ENCODE results near the gene CALML3. TPM values are rescaled to one million over a fixed set of nuclear protein-coding genes. Genes with fewer than 3 reads are reported as not detected.

The CALML3 gene
- total and polyA plus RNA-seq, 2 donors (not counting 1 experiment from before 2014, with no cell fraction given): not detected

DNA sequence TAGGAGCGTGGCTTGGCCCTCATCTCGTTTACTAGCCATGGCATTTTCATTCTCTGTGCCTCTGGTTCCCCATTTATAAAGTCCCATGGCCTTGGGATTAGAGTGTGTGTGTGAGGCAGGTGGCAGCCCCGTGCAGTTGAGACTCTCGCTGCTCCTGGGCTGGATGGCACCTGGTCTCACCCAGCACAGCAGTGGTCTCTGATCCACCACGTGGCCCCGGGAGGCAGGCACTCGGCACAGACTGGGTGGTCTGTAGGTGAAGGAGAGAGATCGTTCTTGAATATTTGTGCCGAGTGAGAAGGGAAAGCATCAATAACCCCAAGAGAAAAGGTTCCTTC is 50.4 kb downstream of the CALML3 start:
- no peaks in the 10 kb centered on the region for H3K79me2 ChIP-seq (ENCODE audit: control insufficient read depth, insufficient read depth, low read length)
- H3K27ac ChIP-seq (ENCODE audit: low read length in 2 of 2): no peak overlapping the region
- CTCF ChIA-PET: no interaction called here
- no peak overlapping the region for H2AFZ ChIP-seq (ENCODE audit: insufficient read depth, low read depth, low read length, poor library complexity, severe bottlenecking)
- WGBS (ENCODE audit: insufficient coverage): 60% methylated on average over 3 of the region's 9 CpGs
- intact Hi-C loops (cut with micrococcal nuclease): no loop called here
- H3K9ac ChIP-seq (ENCODE audit: low read length): no peak overlapping the region
- no peaks in the 10 kb centered on the region for H3K4me1 ChIP-seq (ENCODE audit: control insufficient read depth in 2 of 2, insufficient read depth in 2 of 2, low read length in 2 of 2)
- no peaks in the 10 kb centered on the region for H4K20me1 ChIP-seq (ENCODE audit: control insufficient read depth, insufficient read depth, low read length, poor library complexity, severe bottlenecking)
- Mint-ChIP-seq H3K27me3 (peaks cover 8% of the 10 kb centered on the region), H3K4me3 (no peak overlapping the region), H3K27ac (no peak overlapping the region), H3K4me1 (peaks cover 4% of the 10 kb centered on the region), H3K9me3 (ENCODE audit: insufficient read depth) (no peaks in the 10 kb centered on the region)
- DNase-seq (no peak), ATAC-seq (ENCODE audit: low read depth) (no peak)
- H3K4me2 ChIP-seq (replicated peaks; ENCODE audit: low read depth, low read length, poor library complexity, severe bottlenecking): no peak overlapping the region
- no peak overlapping the region for H3K4me3 ChIP-seq (ENCODE audit: control extremely low read depth in 1 of 5, extremely low read depth in 1 of 5, insufficient read depth in 1 of 5, low read depth in 2 of 5, low read length in 4 of 5)
- POLR2A ChIA-PET: no interaction called here
- H3K36me3 ChIP-seq (replicated peaks in 1 of 2; ENCODE audit: control extremely low read depth in 1 of 2, control insufficient read depth in 1 of 2, extremely low read depth in 1 of 2, insufficient read depth in 2 of 2, low read length in 1 of 2): no peaks in the 10 kb centered on the region
- TF ChIP-seq EZH2 (IDR thresholded peaks at IDR 0.05; ENCODE audit: borderline replicate concordance, insufficient read depth, low read depth, low read length, poor library complexity, severe bottlenecking): no peak
- TF ChIP-seq, protein P1, sequence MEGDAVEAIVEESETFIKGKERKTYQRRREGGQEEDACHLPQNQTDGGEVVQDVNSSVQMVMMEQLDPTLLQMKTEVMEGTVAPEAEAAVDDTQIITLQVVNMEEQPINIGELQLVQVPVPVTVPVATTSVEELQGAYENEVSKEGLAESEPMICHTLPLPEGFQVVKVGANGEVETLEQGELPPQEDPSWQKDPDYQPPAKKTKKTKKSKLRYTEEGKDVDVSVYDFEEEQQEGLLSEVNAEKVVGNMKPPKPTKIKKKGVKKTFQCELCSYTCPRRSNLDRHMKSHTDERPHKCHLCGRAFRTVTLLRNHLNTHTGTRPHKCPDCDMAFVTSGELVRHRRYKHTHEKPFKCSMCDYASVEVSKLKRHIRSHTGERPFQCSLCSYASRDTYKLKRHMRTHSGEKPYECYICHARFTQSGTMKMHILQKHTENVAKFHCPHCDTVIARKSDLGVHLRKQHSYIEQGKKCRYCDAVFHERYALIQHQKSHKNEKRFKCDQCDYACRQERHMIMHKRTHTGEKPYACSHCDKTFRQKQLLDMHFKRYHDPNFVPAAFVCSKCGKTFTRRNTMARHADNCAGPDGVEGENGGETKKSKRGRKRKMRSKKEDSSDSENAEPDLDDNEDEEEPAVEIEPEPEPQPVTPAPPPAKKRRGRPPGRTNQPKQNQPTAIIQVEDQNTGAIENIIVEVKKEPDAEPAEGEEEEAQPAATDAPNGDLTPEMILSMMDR (IDR thresholded peaks at IDR 0.05): no peak
- no peaks in the 10 kb centered on the region for H3K9me3 ChIP-seq (ENCODE audit: control extremely low read depth in 1 of 3, control insufficient read depth in 2 of 3, insufficient read depth in 1 of 3, low read length in 2 of 3)
- H3K27me3 ChIP-seq (replicated peaks in 1 of 4; ENCODE audit: control extremely low read depth in 1 of 4, control insufficient read depth in 3 of 4, insufficient read depth in 4 of 4, low read length in 3 of 4): peaks cover 0 to 3% (median 0%) of the 10 kb centered on the region in 4 experiments

DNA sequence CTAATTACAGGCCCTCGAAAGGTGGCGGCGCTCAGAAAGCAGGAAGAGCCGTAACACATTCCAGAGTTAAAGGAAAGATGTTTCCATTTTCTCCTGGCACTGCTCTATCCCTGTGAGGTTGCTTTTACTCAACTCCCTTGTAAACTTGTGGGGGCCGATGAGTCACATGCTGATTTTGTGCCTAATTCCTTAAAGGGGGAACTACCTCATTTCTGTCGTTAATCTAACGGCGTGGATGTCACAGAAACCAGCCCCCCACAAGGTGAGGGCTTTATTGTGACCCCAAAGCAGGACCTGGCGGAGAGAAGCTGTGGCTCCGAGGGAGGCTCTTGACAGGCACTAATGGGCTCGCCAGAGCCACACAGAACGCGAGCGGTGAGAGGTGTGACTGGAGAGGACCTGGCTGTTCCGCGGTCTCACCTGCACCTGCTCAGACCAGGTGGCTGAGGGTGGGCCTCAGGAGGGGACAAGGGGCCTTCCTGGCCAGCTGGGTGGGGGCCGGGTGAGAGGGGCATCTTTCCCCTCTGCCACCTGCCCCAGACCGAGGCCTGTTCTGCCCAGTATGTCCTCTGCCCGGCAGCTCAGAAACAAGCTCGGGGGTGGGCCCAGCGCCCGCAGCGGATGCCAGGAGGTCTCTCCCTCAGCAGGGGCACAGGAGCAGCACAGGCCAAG is 50.9 kb downstream of the CALML3 start:
- ChIA-PET POLR2A (no interaction called here), CTCF (no interaction called here)
- no peak for DNase-seq
- Mint-ChIP-seq H3K9me3 (ENCODE audit: insufficient read depth) (no peaks in the 10 kb centered on the region), H3K27me3 (peaks cover 8% of the 10 kb centered on the region), H3K27ac (no peak overlapping the region), H3K4me3 (no peak overlapping the region), H3K4me1 (peaks cover 8% of the 10 kb centered on the region)
- H3K4me2 ChIP-seq (replicated peaks; ENCODE audit: low read depth, low read length, poor library complexity, severe bottlenecking): no peak overlapping the region
- TF ChIP-seq, protein P1 (IDR thresholded peaks at IDR 0.05): no peak
- no peak for TF ChIP-seq EZH2 (IDR thresholded peaks at IDR 0.05; ENCODE audit: borderline replicate concordance, insufficient read depth, low read depth, low read length, poor library complexity, severe bottlenecking)
- H3K4me1 ChIP-seq (ENCODE audit: control insufficient read depth in 2 of 2, insufficient read depth in 2 of 2, low read length in 2 of 2): no peaks in the 10 kb centered on the region
- no peaks in the 10 kb centered on the region for H3K79me2 ChIP-seq (ENCODE audit: control insufficient read depth, insufficient read depth, low read length)
- H3K9me3 ChIP-seq (ENCODE audit: control extremely low read depth in 1 of 3, control insufficient read depth in 2 of 3, insufficient read depth in 1 of 3, low read length in 2 of 3): no peaks in the 10 kb centered on the region
- no peaks in the 10 kb centered on the region for H3K36me3 ChIP-seq (replicated peaks in 1 of 2; ENCODE audit: control extremely low read depth in 1 of 2, control insufficient read depth in 1 of 2, extremely low read depth in 1 of 2, insufficient read depth in 2 of 2, low read length in 1 of 2)
- H3K4me3 ChIP-seq (ENCODE audit: control extremely low read depth in 1 of 5, extremely low read depth in 1 of 5, insufficient read depth in 1 of 5, low read depth in 2 of 5, low read length in 4 of 5): no peak overlapping the region
- H3K27ac ChIP-seq (ENCODE audit: low read length in 2 of 2): no peak overlapping the region
- H3K27me3 ChIP-seq (replicated peaks in 1 of 4; ENCODE audit: control extremely low read depth in 1 of 4, control insufficient read depth in 3 of 4, insufficient read depth in 4 of 4, low read length in 3 of 4): peaks cover 0 to 3% (median 0%) of the 10 kb centered on the region in 4 experiments
- no peak overlapping the region for H2AFZ ChIP-seq (ENCODE audit: insufficient read depth, low read depth, low read length, poor library complexity, severe bottlenecking)
- 75% methylated on average over 18 of the region's 23 CpGs for WGBS (ENCODE audit: insufficient coverage)
- no peak for ATAC-seq (ENCODE audit: low read depth)
- H4K20me1 ChIP-seq (ENCODE audit: control insufficient read depth, insufficient read depth, low read length, poor library complexity, severe bottlenecking): no peaks in the 10 kb centered on the region
- intact Hi-C loops (cut with micrococcal nuclease): no loop called here
- no peak overlapping the region for H3K9ac ChIP-seq (ENCODE audit: low read length)

Data from B cell (primary cell).